Measurements from ENCODE around the gene PTGS1. TPM values are rescaled to one million over a fixed set of nuclear protein-coding genes. Genes with fewer than 3 reads are reported as not detected.

Gene PTGS1
- total RNA-seq, 2 donors from 2014 or later = 4.6 to 6.2 TPM

GRCh38 chr9:122393284-122393983 is 22.6 kb downstream of the PTGS1 start:
- Histone ChIP-seq H3K9me3 (no peaks in the 10 kb centered on the region), H3K27ac (no peak overlapping the region), H3K4me3 (no peak overlapping the region), H3K4me1 (replicated peaks) (no peaks in the 10 kb centered on the region), H3K27me3 (replicated peaks; ENCODE audit: insufficient read depth) (no peaks in the 10 kb centered on the region), H3K36me3 (no peaks in the 10 kb centered on the region)
- intact Hi-C loops (cut with DNase I) = no loop called here
- no peak for DNase-seq (ENCODE audit: low spot score)
- 75% methylated on average over 8 of the region's 8 CpGs for WGBS
- no peak for TF ChIP-seq CTCF (IDR thresholded peaks at IDR 0.05)
- no peak for TF ChIP-seq POLR2A (IDR thresholded peaks at IDR 0.05)
- TF ChIP-seq POLR2AphosphoS5 (IDR thresholded peaks at IDR 0.05) = no peak

- DNase-seq (ENCODE audit: low spot score) = no peak
- 49% methylated on average over 9 of the region's 9 CpGs for WGBS
- Histone ChIP-seq H3K36me3 (no peaks in the 10 kb centered on the region), H3K27me3 (replicated peaks; ENCODE audit: insufficient read depth) (no peaks in the 10 kb centered on the region), H3K4me1 (replicated peaks) (no peaks in the 10 kb centered on the region), H3K9me3 (no peaks in the 10 kb centered on the region), H3K27ac (no peak overlapping the region), H3K4me3 (no peak overlapping the region)
- TF ChIP-seq CTCF (IDR thresholded peaks at IDR 0.05) = no peak
- TF ChIP-seq POLR2AphosphoS5 (IDR thresholded peaks at IDR 0.05) = no peak
- TF ChIP-seq POLR2A (IDR thresholded peaks at IDR 0.05) = no peak
- intact Hi-C loops (cut with DNase I) = no loop called here
These were observed 23.7 kb downstream of the PTGS1 start for GRCh38 chr9:122394265-122395125.

- WGBS = 80% methylated on average over 2 of the region's 2 CpGs
- Histone ChIP-seq H3K4me3 (no peak overlapping the region), H3K4me1 (replicated peaks) (no peaks in the 10 kb centered on the region), H3K36me3 (no peaks in the 10 kb centered on the region), H3K9me3 (no peaks in the 10 kb centered on the region), H3K27me3 (replicated peaks; ENCODE audit: insufficient read depth) (no peaks in the 10 kb centered on the region), H3K27ac (no peak overlapping the region)
- DNase-seq (ENCODE audit: low spot score) = no peak
- intact Hi-C loops (cut with DNase I) = no loop called here
- TF ChIP-seq CTCF (IDR thresholded peaks at IDR 0.05) (no peak), POLR2A (IDR thresholded peaks at IDR 0.05) (no peak), POLR2AphosphoS5 (IDR thresholded peaks at IDR 0.05) (no peak)
These were observed 25.9 kb downstream of the PTGS1 start for GRCh38 chr9:122396614-122397148.

GRCh38 chr9:122397749-122398148 is 26.9 kb downstream of the PTGS1 start:
- Histone ChIP-seq H3K4me3 (no peak overlapping the region), H3K36me3 (no peaks in the 10 kb centered on the region), H3K9me3 (no peaks in the 10 kb centered on the region), H3K4me1 (replicated peaks) (no peaks in the 10 kb centered on the region), H3K27ac (no peak overlapping the region), H3K27me3 (replicated peaks; ENCODE audit: insufficient read depth) (no peaks in the 10 kb centered on the region)
- intact Hi-C loops (cut with DNase I) = no loop called here
- WGBS = 100% methylated on average over 2 of the region's 2 CpGs
- DNase-seq (ENCODE audit: low spot score) = no peak
- TF ChIP-seq POLR2AphosphoS5 (IDR thresholded peaks at IDR 0.05) (no peak), POLR2A (IDR thresholded peaks at IDR 0.05) (no peak)

GRCh38 chr9:122398371-122398924 is 27.6 kb downstream of the PTGS1 start:
- H3K36me3 ChIP-seq = no peaks in the 10 kb centered on the region
- DNase-seq (ENCODE audit: low spot score) = no peak
- H3K27me3 ChIP-seq (replicated peaks; ENCODE audit: insufficient read depth) = no peaks in the 10 kb centered on the region
- intact Hi-C loops (cut with DNase I) = no loop called here
- H3K4me1 ChIP-seq (replicated peaks) = no peaks in the 10 kb centered on the region
- no peak overlapping the region for H3K4me3 ChIP-seq
- TF ChIP-seq POLR2AphosphoS5 (IDR thresholded peaks at IDR 0.05) (no peak), POLR2A (IDR thresholded peaks at IDR 0.05) (no peak), CTCF (IDR thresholded peaks at IDR 0.05) (no peak)
- H3K9me3 ChIP-seq = no peaks in the 10 kb centered on the region
- WGBS = 94% methylated on average over 3 of the region's 3 CpGs
- no peak overlapping the region for H3K27ac ChIP-seq

Data from prostate gland (tissue), 2 donors.